NCI-H146 treated with DMSO at 0.1 percent for 48 hours (cell line): Measurements from ENCODE around the gene SLC16A8.

Experiments
- DNase-seq: peaks from one replicate; lab custom pipeline; 2025; ENCODE audit not compliant: unreplicated experiment; lab: John Stamatoyannopoulos, UW

Gene SLC16A8

DNA sequence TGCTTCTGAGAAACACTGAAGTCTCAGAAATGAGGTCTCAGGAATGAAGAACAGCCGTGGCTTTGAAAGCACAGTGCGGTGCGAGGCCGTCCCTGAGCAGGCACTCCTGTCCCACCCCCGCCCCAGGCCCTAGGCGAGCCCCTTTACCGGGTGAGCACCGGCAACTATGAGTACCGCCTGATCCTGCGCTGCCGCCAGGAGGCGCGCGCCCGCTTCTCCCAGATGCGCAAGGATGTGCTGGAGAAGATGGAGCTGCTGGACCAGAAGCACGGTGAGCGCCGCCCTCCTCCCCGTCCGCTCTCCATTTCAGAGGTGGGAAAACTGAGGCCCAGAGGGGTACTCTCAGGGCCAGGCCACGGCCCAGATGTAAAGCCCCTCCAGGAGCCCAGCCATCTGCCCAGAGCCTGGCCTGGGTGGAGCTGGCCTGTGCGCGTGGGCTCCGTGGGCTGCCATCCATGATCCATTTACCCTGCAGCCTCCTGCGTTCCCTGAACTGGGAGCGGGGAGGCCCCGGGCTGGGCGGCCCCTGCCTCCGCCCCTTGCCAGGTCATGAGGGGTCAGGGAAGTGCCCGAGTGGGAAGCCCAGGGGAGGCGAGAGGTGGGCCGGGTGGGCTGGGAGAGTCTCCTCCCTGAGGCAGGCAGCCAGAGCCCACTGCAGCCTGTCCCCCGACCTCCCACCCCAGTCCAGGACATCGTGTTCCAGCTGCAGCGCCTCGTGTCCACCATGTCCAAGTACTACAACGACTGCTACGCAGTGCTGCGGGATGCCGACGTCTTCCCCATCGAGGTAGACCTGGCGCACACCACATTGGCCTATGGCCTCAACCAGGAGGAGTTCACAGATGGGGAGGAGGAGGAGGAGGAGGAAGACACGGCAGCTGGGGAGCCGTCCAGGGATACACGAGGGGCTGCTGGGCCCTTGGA lies 9.5 kb downstream of the SLC16A8 start:
- DNase-seq, result no peak

DNA sequence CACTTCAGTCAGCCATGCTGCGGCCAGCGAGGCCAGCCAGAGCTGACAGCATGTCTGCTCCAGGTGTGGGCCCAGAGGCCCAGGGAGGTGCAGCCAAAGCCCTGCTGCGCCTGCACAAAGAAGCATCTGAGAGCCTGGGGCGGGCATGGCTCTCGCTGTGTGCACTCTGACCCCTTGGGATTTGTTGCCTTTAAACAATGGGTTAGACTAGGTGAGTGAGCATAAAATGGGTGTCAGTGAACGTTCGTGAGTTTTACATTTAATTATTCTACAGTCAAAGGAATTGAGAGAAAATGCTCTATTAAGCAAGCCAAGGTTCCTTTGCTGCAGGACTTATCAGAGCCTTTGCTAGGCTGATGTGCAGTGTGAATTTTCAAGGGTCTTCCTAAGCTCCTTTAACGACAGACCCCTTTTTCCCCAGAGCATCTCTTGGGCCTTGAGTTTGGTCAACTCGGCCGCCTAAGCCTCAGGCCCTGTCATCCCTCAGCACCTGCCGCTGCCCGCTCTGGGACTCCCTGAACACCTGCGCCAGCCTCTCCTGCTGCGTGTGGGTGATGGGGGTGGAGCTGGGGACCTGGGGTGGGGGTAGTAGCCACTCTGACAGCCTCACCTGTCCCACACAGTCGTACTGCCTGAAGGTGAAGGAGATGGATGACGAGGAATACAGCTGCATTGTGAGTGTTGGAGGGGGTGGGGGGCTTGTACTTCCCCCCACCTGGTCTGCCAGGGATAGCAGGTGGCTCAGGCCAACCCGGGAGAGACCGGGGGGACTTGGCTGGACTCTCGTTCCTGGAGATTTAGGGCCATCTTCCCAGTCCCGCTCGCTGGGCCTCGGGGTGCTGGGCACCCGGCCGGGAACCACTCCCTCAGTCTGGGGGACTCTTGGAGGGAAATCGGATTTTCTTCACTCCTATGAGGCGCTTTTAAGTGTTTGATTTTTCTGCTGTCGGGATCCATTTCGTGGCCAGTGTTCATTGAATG lies 10.5 kb downstream of the SLC16A8 start:
- no peak for DNase-seq

DNA sequence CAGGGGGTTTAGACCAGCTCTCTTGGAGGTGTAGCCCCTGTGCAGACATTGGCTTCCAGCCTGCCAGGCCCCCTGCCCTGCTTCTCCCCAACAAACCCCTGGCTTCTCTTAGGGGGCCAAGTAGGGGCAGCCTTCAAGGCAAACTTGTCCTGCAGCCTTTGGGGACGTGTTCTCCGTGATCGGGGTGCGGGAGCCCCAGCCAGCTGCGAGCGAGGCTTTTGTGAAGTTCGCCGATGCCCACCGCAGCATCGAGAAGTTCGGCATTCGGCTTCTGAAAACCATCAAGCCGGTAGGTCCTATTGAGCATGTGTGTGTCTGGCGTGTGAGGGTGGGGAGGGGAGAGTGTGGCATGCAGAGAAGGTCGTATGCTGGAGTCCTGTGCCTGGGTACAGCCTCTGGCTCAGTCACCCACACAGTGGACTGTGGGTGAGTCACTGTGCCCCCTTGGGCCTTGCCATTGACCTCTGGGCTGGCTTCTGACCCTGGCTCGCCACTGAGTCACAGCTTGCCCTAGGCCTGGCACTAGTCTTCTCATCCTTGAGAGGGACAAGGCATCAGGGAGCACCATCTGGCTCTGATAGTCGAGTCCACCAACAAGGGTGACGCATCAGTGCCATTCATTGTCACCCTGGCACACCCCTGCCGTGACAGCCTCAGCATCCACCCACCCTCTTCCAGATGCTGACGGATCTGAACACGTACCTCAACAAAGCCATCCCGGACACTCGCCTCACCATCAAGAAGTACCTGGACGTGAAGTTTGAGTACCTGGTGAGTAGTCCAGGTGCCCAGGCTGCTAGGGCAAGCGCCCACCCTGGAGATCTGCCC lies 11.4 kb downstream of the SLC16A8 start:
- DNase-seq, result no peak

DNA sequence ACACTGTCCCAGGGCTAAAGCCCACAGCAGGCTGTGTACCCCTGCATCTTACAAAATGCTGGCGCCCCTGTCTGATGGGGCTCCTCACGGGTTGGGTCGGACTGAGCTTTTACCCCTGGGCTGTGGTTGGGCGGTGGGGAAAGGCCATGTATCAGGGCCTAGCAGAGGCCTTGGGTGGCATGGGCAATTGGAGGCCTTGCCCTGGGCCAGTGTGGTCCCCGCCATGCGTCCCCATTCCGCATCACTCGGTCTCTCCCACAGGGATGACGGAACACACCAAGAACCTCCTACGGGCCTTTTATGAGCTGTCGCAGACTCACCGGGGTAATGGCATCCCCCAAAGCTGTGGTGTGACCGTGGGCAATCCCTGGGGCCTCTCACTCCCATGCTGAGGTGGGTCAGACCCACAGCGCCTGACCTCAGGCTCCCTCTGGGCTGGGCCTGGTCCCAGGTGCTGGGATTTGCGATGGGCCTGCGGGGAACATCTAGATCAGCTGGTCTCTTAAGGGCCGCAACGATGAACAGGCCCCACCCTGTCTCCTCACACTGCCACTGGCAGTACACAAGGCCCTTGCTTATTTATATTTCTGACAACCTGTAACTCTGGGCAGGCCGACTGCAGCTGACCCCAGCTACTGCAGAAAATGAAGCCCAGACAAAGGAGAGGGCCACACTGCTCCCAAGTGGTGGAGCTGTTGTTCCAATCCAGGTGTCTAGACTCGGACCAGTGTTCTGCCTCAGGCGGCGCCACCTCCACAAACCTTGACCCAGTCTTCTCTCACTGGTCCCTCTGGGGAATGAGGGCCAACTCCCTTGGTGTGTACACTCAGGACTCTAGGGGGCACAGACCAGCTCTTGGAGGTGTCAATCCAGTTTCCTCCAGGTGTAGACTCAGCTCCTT lies 12.3 kb downstream of the SLC16A8 start:
- no peak for DNase-seq

DNA sequence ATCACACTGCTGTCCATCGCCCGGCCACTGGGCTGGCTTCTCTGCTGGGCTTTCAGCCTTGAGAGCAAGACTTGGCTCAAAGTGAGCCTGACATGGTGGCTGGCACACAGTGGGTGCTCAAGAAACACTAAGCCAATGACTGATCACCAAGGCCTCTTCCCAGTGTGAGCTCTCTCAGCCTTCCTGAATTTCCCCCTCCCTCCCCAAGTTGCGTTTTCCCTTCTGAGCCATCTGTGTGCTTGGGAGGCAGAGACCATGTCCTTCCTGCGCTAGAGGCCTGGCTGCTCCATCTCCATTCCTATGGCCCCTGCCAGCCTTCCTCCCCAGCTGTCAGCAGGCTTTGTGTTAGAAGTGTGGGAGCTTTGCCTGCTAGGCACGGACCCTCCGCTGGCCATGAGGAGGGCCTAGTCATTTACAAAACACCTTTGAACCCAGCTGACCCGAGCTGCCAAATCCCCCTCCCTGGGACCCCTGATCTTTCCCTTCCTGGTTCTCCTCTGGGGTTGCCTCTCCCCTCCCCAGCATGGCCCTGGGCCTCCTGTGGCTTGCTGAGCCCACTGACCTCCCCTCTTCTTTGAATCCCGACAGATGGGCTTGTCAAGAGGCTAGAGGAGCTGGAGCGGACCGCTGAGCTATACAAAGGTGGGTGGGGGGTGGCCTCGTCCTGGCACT lies 13.6 kb downstream of the SLC16A8 start:
- DNase-seq, result no peak

DNA sequence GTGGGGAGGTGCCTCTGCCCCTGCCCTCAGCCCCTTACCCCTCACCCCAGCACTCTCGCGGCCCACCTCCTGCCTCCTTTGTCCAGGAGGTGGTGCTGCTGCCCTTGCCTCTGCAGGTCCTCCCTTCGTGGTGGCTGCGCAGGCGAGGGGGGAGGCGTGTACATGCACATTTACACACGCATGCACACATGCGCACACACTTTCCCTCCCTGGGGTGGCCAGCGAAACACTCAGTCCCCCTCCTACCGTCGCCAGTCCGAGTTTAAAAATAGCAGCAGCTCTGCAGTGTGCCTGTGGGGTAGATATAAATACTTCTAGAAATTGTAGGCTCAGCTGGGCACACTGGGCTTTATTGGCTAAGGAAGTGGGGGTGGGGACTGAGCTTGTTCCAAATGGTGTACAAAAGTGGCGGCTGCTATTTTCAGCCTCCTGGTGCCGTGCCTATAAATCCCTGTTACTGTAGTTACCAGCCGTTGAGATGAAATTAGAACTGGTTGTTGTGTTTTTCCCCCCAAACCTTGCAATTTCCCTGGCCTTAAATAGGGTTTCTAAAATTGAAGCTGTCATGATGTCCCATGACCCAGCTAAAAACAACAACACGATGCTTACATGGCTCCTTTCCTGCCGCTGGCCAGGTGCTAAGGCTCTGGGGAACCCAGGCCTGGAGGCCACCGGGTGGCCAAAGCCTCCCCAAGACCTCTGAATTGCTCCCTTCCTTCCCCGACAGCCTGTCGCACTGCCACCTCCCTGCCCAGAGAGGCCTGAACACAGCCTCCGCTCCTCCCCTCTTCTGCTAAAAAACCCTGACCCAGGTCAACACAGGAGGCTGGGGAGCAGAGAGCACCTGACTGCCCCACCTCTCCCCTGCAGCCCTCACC lies 14.4 kb downstream of the SLC16A8 start:
- DNase-seq, result no peak

DNA sequence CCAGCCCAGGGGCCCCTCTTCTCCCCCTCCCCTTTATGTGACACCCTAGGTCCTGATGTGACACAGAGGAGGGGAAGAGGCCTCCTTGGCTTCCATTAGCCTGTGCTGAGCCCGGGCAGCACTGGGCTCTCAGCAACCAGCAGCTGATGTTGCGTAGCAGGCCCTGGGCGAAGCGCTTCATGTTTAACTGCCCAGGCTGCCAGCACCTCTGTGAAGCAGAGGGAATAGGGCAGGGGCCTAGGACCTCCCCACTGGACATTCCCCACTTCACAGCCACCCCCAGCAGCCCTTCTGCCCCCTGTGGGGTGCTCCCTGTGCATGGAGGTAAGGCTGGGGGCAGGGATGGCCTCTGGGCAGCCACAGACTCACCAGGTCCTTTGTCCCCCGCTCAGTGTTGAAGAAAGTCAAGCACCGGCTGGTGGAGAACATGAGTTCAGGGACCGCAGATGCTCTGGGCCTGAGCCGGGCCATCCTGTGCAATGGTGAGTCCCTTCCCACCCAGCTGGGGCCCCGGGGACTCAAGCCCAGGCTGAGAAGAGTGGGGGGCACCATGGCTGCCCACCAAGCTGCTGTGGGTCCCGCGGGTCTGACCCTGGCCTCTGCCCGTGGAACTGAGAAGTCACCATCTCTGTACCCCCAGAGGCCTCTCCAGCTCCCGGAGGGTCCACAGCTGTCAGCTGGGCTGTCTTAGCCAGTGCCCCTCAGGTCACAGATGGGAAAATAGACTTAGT lies 15.2 kb downstream of the SLC16A8 start:
- no peak for DNase-seq

DNA sequence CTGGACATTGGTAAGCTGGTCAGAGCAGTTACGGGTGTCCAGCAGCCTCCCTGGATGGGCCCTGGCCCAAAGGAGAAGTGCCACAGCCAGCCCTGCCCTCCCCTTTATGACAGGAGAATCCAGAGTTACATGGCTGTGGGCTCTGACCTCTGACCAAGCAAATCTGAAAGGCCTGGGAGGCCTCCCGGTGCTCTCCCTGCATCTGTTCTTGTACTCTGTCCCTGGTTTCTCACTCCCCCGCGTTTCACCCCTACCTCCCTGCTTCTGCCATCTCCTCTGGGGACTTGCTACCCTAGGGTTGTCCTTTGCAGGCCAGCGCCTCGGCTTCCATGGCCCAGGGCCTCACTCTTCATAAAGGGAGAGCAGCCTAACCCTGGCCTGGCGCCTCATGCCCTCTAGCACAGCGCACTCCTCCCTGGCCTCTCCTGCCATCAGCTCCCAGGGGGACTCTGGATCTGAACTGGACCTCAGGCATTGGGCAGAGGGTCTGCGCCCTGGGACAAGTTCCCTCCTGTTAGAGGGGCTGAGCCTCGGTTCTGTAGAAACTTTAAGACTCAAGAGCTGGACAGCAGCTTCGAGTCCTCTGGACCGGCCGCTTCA lies 16.1 kb downstream of the SLC16A8 start:
- no peak for DNase-seq

DNA sequence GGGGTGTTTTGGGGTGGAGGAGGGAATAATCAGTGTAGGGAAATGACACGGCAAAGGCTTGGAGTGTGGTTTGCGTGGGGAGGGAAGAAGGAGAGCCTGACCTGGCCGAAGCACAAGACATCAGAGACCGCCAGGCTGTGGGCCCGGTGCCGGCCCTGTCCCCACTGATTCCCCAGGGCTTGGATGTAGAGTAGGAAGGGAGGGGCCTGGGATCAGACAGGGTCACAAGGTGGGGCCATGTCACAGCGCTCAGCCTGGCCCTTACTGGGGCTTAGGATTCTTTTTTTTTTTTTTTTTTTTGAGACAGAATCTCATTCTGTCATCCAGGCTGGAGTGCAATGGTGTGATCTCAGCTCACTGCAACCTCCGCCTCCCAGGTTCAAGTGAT lies 17.0 kb downstream of the SLC16A8 start:
- no peak for DNase-seq

DNA sequence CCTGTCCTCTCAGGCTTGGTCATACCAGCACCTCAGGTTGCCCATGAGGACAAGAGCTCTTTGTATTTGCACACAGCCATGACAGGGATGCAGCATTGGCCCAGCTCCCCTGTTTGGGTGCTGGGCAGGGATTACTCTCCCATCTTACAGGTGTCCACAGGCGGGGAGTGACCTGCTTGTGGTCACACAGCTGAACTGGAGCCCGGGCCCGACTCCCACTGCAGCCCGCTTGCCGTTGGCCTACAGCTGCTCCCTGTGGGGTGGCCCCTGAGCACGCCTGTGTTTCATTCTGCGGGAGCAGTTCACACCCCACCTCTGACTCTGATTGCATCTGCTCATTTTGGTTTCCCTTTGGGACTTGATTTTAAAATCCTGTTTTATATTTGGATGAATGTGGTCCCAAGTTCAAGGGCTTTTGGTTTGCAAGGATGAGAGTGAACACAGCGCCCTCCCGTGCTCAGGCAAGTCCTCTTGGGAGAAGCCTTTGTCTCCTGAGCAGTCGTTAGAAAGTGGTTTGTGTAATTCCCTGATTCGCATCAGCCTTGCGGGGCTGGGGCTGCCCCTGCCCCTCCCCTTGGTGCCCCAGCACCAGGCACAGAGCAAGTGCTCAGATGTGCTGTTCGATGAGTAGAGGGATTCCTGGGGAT lies 17.5 kb downstream of the SLC16A8 start:
- DNase-seq, result no peak

DNA sequence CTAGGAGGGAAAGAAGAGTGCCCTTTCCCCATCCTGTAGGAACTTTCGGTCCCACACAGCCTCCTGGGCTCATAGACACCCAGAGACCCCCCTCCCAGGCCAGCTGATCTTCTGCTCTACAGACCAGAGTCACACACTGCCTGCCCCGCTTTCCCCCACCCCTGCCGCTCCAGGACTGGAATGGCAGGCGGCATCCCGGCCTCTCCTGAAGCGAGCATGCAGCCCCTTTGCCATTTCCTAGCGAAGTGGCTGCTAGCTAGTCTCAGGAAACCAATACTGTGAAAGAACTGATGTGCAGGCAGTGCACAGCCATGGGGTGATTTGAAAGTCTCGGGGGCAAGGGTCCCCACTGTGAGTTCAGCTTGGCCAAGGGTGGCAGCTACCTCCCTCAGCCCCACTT lies 18.4 kb downstream of the SLC16A8 start:
- DNase-seq, result no peak

DNA sequence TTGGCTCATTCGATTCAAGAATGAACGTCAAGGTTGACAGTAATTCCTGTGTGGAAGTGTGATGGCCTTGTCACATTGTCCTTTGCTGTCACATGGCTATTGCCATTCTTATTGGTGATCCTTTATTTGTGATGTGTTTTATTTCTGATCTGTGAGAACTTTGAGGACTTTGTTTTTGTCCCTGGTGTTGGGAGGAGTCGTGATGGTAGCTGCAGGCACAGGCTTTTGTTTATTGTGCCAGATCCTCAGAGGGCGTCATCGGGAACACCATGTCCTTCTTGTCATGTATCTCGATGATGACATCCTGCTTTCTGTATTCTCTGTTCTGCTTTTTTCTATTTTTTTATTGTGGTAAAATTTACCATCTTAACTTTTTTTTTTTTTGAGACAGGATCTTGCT lies 21.2 kb downstream of the SLC16A8 start:
- DNase-seq, result no peak

DNA sequence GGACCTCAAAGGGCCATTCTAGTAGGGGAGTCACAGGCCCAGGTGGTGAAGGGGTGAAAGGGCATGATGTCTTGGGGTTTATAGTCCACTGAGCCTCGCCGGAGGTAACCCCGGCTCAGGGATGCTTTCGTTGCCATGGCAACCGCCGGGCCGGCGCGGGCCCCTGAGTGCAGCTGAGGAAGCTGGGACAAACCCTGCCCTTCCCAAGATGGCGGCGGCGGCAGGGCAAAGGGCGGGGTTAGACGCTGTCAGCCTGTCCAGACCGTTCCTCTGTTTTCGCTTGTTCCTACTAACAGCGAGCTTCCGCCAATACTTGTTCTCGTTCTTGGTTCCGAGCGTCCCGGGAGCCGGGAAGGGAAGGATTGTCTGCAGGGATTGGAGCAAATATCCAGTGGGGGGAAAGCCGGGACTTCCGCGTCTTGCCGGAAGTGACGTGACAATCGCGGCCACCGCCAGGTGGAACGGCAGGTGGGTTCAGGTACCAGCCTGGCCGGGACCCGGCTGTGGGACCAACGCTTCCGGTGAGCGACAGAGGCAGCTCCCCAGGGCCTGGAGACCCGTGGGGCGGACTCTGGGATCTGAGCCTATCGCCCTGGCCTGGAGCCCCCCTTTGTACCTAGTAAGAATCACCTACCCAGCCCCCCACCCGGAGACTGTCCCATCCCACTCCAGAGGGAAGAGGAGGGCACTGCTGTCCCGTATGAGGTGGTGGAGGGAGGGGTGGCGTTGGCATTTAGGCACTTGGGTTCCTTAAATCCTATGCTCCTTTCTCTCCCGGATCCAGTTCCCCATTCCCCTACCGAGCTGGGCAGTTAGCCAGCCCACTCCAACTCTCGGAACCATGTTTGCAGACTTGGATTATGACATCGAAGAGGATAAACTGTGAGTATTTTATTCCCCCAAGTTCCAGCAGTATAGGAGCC lies 26.8 kb downstream of the SLC16A8 start, which contains the start of gene PICK1:
Gene PICK1, plus strand, starts transcription at position 436 of the 923 bp plus-strand sequence. Its CDS starts 406 bp downstream, at position 842.
- peak; percentile 47 for DNase-seq

DNA sequence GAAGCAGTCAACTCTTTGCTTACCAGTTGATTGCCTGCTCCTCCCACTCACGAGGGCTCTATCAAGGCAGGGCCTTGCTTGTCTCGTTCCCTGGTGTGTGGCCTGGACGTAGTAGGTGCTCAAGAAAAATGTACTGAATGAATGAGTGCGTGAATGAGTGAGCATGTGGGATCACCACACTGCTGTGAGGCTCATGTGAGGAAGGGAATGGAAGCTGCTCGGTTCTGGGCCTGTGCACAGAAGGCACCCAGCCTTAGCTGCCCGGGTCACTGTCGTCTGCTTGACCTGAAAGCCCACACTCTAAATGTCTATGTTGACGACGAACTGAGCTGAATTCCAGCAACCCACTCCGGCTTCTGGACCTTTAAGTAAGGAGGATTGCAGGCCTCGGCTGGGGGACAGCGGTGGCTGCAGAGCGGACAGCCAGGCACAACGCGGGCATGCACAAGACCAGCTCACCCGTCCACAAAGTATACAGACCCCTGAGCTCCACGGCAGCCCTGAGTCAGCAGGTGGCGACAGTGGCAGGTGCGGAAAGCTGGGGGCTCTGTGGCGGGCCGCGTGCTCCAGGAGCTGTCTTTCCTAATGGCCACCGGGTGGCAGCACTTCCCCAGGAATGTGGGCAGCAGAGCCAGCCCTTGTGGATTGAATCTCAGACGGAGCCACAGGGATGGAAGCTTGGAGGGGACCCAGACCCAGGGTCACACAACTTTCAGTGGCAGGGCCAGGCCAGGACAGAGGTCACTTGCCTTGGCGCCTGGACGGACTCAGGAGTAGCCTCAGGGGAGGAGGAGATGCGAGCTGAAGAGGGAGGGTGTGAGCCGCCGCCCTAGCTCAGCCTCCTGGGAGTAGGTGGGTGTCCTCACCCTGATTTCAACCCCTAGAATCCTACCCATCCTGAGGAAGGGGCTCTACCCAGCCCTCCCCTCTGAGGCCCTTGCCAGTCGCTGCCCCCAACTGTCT lies 31.8 kb downstream of the SLC16A8 start:
- peak; percentile 30 for DNase-seq
